GM13976 (cell line): ENCODE measurements around the gene MPP7.

Experiments
- DNase-seq: peaks from one replicate; pipeline ENCODE4 v3.0.0; 2012; ENCODE audit warnings: low spot score
- in situ Hi-C: fragments of 300-500 bp; cut with MboI; formaldehyde crosslinking; loops from one replicate; pipeline ENCODE4 v1.12.0; 2022; ENCODE audit warnings: low sequenced_read_pairs, mixed read lengths, inconsistent platforms; ENCODE audit not compliant: unreplicated experiment
- TF ChIP-seq, protein P1 (sequence below): IDR thresholded peaks from 2 replicates; pipeline ENCODE4 v1.5.1; 2012; ENCODE audit warnings: borderline replicate concordance, mild to moderate bottlenecking; ENCODE audit not compliant: insufficient read depth; ENCODE audit errors: extremely low read depth, missing control alignments, control extremely low read depth

The MPP7 gene

DNA sequence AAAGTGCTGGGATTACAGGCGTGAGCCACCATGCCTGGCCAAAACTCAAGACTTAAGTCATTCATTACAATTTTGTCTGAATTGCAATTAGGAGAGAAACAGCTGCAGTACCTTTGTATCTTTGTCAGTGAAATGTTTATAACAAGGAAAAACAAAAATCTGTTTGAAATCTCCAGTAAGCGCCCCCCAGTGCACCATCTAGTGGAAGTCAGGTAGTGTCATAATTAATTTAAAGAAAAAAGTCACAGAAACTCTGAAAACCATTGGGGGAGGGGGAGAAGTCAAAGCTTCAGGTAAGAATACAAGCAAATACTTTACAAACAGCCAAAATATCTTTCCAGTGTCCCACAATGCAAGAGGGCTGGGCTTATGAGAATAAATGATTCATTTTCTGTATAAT, 2.8 kb downstream of the MPP7 start:
- TF ChIP-seq, protein P1, sequence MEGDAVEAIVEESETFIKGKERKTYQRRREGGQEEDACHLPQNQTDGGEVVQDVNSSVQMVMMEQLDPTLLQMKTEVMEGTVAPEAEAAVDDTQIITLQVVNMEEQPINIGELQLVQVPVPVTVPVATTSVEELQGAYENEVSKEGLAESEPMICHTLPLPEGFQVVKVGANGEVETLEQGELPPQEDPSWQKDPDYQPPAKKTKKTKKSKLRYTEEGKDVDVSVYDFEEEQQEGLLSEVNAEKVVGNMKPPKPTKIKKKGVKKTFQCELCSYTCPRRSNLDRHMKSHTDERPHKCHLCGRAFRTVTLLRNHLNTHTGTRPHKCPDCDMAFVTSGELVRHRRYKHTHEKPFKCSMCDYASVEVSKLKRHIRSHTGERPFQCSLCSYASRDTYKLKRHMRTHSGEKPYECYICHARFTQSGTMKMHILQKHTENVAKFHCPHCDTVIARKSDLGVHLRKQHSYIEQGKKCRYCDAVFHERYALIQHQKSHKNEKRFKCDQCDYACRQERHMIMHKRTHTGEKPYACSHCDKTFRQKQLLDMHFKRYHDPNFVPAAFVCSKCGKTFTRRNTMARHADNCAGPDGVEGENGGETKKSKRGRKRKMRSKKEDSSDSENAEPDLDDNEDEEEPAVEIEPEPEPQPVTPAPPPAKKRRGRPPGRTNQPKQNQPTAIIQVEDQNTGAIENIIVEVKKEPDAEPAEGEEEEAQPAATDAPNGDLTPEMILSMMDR, result no peak
- in situ Hi-C loops, result no loop called here
- no peak for DNase-seq

DNA sequence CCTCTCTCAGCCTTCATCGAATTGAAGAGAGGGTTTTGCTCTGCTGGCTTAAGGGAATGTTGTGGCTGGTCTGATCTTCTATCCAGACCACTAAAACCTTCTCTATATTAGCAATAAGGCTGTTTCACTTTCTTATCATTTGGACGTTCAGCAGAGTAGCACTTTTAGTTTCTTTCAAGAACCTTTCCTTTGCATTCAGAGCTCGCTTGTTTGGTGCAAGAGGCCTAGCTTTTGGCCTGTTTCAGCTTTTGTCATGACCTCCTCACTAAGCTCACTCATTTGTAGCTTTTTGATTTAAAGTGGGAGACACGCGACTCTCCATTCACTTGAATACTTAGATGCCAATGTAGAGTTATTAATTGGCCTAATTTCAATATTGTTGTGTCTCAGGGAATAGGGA, 3.9 kb downstream of the MPP7 start:
- DNase-seq, result no peak
- in situ Hi-C loops, result no loop called here
- TF ChIP-seq, protein P1, result no peak

DNA sequence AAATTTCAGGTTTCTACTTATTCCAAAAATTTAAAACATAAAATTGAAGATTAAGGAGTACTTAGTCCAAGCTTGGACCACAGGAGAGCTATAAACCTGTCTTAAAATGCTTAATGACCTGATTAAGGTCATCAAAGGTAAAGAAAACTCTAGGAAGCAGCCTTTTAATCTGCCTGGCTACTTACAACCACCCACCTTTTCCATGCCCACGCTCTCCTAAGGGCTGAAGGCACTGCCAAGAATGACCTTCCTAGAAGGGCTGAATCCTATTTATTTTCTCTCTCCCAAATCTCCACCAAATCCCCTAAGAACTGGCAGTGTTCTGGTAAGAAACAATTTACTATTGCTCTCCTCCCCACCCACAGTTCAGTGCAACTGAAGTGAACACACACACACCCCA, 6.8 kb downstream of the MPP7 start:
- in situ Hi-C loops, result no loop called here
- DNase-seq, result no peak
- TF ChIP-seq, protein P1, result no peak

DNA sequence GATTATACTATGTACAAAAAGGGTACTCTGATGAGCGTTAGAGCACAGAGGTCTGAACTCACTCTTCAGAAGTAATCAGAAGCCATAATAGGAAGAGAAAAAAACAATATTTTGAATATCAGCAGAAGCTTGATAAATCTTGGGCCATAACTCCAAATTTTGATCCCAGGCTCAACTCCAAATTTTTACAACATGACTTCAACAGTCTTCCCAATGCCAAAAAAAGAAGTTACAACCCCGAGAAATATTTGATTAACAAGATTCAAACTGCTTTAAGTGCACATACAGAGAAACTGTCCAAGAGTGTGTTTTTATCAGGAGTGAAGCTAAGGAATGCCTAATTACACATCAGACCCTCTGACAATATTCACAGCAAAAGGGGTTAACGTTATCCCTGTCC, 7.5 kb downstream of the MPP7 start:
- TF ChIP-seq, protein P1, result no peak
- in situ Hi-C loops, result no loop called here
- no peak for DNase-seq

DNA sequence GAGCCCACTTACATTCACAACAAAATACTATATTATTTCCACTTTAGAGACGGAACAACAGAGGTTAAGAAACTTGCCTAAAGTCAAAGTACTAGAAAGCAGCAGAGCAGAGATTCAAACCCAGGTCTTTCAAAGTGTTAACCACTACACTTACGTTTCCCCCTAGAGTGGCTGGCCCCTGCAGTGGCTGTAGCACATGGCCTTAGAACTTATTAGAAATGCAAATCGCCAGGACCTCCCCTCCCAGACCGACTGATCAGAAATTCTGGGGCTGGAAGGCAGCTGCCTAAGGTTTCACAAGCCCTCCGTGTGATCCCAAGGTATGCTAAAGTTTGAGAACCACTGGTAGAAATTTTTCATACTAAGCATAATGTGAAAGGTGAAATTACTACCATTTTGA, 8.1 kb downstream of the MPP7 start:
- DNase-seq, result no peak
- in situ Hi-C loops, result no loop called here

DNA sequence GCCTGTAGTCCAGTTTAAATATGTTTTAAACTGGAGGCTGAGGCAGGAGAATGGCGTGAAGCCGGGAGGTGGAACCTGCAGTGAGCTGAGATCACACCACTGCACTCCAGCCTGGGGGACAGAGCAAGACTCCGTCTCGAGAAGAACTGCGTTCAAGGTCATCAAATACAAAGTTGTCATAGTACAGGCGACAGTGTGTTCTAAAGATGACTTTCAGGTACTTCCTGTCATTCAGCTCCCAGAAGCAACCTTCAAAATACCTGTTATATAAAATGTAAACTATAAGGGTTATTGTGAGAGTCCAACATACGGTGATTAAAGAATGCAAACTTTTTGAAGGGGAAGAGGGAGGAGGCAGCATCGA, 8.7 kb downstream of the MPP7 start:
- no peak for DNase-seq
- in situ Hi-C loops, result no loop called here
- TF ChIP-seq, protein P1, result no peak

More for the DNA sequence above, 8.1 kb downstream of the MPP7 start:
- TF ChIP-seq, protein P1, result no peak

DNA sequence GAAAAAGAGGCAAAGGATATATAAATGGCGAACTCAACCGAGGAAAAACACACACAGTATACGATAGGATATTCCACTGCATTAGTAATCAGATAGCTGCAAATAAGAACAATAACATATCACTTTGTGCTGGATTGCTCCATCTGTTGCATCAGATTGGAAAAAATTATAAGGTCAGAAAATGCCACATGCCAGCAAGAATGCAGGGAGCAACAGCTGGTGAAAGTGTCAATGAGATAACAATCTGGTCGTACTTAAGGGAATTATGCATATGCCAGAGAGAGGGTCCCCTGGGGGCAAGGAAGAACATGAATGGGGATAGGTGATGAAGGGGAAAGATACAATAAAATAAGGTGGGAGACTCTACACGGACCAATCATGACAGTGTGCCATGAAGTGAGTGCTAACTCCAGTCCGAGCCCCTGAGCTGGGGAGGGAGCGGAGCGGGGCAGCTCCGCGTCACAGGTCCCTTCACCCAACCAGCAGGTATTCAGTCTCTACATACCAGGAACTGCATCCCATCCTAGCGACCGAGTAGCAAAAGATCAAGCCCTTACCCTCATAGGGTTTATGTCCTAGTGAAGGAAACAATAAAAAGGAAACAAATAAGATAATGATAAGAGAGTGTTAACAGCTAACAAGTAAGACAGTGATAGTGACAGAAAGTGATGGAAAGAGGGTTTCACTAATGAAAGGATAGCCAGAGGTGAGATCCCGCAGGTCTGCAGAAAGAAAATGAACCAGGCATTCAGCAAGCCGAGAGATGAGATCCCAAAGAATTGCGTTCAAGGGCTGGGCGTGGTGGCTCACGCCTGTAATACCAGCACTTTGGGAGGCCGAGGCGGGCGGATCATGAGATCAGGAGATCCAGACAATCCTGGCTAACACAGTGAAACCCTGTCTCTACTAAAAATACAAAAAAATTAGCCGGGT, 9.4 kb downstream of the MPP7 start:
- no peak for DNase-seq
- TF ChIP-seq, protein P1, result no peak
- in situ Hi-C loops, result no loop called here
